H1 (cell line): Measurements from ENCODE around the gene CYLD. TPM values are rescaled to one million over a fixed set of nuclear protein-coding genes. Genes with fewer than 3 reads are reported as not detected.

ENCODE experiments used
- CTCF ChIA-PET: fragments of 300-600 bp; sonication (Branson Sonifier 250); formaldehyde crosslinking; loops from one replicate; lab custom pipeline; 2021; ENCODE audit not compliant: partially characterized antibody; lab: Charles Lee
- POLR2A ChIA-PET: fragments of 300-600 bp; sonication (Branson Sonifier 250); formaldehyde crosslinking; loops from one replicate; lab custom pipeline; 2021; ENCODE audit warnings: inconsistent platforms; ENCODE audit not compliant: partially characterized antibody; lab: Charles Lee
- DNase-seq, 2 experiments: peaks; one replicate each; pipeline versions ENCODE4 v3.0.0 to v3.0.0-alpha.2; 2010 to 2022; ENCODE audit warnings: low spot score in 2 of 2, low read depth in 1 of 2, mixed read lengths in 1 of 2
- FAIRE-seq: peaks from 2 replicates; lab custom pipeline; 2011; peaks lifted over from hg19 to GRCh38; lab: Jason Lieb, UNC
- H2AFZ ChIP-seq: 2 replicates; pipeline ENCODE4 v1.8.1; 2012; ENCODE audit warnings: low read length, inconsistent platforms
- H2AK5ac ChIP-seq: 2 replicates; pipeline ENCODE4 v1.6.1; 2013; ENCODE audit warnings: low read depth, low read length
- H2BK120ac ChIP-seq: replicated peaks from 2 replicates; pipeline ENCODE3; 2013; ENCODE audit warnings: low read depth, low read length, inconsistent platforms
- H2BK12ac ChIP-seq: 2 replicates; pipeline ENCODE4 v1.6.1; 2013; ENCODE audit warnings: low read depth, low read length
- H2BK15ac ChIP-seq: 2 replicates; pipeline ENCODE4 v1.6.1; 2013; ENCODE audit warnings: low read length
- H2BK20ac ChIP-seq: 2 replicates; pipeline ENCODE4 v1.6.1; 2013; ENCODE audit warnings: low read length
- H2BK5ac ChIP-seq: 2 replicates; pipeline ENCODE4 v1.6.1; 2013; ENCODE audit warnings: low read depth, low read length
- H3K14ac ChIP-seq: 2 replicates; pipeline ENCODE4 v1.6.1; 2013; ENCODE audit warnings: inconsistent platforms; ENCODE audit not compliant: insufficient read length
- H3K18ac ChIP-seq: 2 replicates; pipeline ENCODE4 v1.6.1; 2013; ENCODE audit warnings: low read length; ENCODE audit errors: extremely low read depth
- H3K23ac ChIP-seq: 2 replicates; pipeline ENCODE4 v1.6.1; 2013; ENCODE audit warnings: inconsistent platforms; ENCODE audit not compliant: insufficient read length
- H3K23me2 ChIP-seq: 2 replicates; pipeline ENCODE4 v1.6.1; 2013; ENCODE audit warnings: low read depth, low read length
- H3K27ac ChIP-seq: 2 replicates; pipeline ENCODE4 v1.6.1; 2011; ENCODE audit warnings: low read depth, low read length, inconsistent platforms
- H3K27me3 ChIP-seq, 4 experiments: replicated peaks in 1 of 4; 1 replicate in 1 of 4; 2 replicates in 3 of 4; pipeline versions ENCODE4 v1.6.1 to v1.8.1; 2011 to 2013; ENCODE audit warnings: low read length in 3 of 4, mild to moderate bottlenecking in 3 of 4, inconsistent platforms in 2 of 4, mixed read lengths in 2 of 4, moderate library complexity in 1 of 4; ENCODE audit not compliant: control insufficient read depth in 3 of 4, insufficient read depth in 3 of 4; ENCODE audit errors: extremely low read depth in 1 of 4
- H3K36me3 ChIP-seq, 4 experiments: 2 replicates each; pipeline versions ENCODE4 v1.6.1 to v1.8.1; 2011 to 2013; ENCODE audit warnings: mild to moderate bottlenecking in 4 of 4, low read length in 3 of 4, moderate library complexity in 2 of 4, control low read depth in 1 of 4, inconsistent platforms in 1 of 4; ENCODE audit not compliant: insufficient read depth in 4 of 4, control insufficient read depth in 2 of 4
- H3K4ac ChIP-seq: replicated peaks from 2 replicates; pipeline ENCODE3; 2013; ENCODE audit warnings: low read length, low read depth, mixed read lengths, inconsistent platforms; ENCODE audit not compliant: insufficient read length
- H3K4me1 ChIP-seq, 4 experiments: replicated peaks in 1 of 4; 1 replicate in 1 of 4; 2 replicates in 3 of 4; pipeline versions ENCODE4 v1.6.1 to v1.8.1; 2011 to 2013; ENCODE audit warnings: low read length in 3 of 4, inconsistent platforms in 2 of 4, mixed read lengths in 1 of 4; ENCODE audit not compliant: insufficient read depth in 4 of 4, control insufficient read depth in 3 of 4
- H3K4me2 ChIP-seq, 2 experiments: 2 replicates each; pipeline versions ENCODE4 v1.6.1 to v1.8.1; 2011 to 2013; ENCODE audit warnings: low read depth in 2 of 2, low read length in 2 of 2, control low read depth in 1 of 2, inconsistent platforms in 1 of 2, mild to moderate bottlenecking in 1 of 2; ENCODE audit not compliant: insufficient read depth in 1 of 2
- H3K4me3 ChIP-seq, 4 experiments: fragments of 200-600, 300-600 bp in 1 of 4; sonication (generic), shearing (Covaris generic), sonication (Bioruptor Twin) in 1 of 4; 2 replicates each; pipeline versions ENCODE4 v1.5.1 to v1.8.1; 2011 to 2016; ENCODE audit warnings: low read length in 4 of 4, low read depth in 3 of 4, control low read depth in 2 of 4, inconsistent platforms in 2 of 4, mild to moderate bottlenecking in 2 of 4, mixed read lengths in 1 of 4, moderate library complexity in 1 of 4; ENCODE audit not compliant: insufficient read depth in 2 of 4; ENCODE audit errors: extremely low read depth in 1 of 4
- H3K56ac ChIP-seq: replicated peaks from 2 replicates; pipeline ENCODE3; 2013; ENCODE audit warnings: low read depth, mild to moderate bottlenecking, mixed read lengths, low read length, inconsistent platforms; ENCODE audit not compliant: insufficient read length
- H3K79me1 ChIP-seq: 2 replicates; pipeline ENCODE4 v1.6.1; 2013; ENCODE audit warnings: low read depth, low read length, control low read depth
- H3K79me2 ChIP-seq, 2 experiments: 2 replicates each; pipeline versions ENCODE4 v1.6.1 to v1.8.1; 2012 to 2013; ENCODE audit warnings: low read length in 2 of 2, mild to moderate bottlenecking in 2 of 2, inconsistent platforms in 1 of 2; ENCODE audit not compliant: insufficient read depth in 2 of 2, control insufficient read depth in 1 of 2
- H3K9ac ChIP-seq, 4 experiments: replicated peaks in 1 of 4; 1 replicate in 1 of 4; 2 replicates in 3 of 4; pipeline versions ENCODE4 v1.6.1 to v1.8.1; 2011 to 2013; ENCODE audit warnings: low read depth in 3 of 4, low read length in 3 of 4, control low read depth in 2 of 4, mild to moderate bottlenecking in 2 of 4, moderate library complexity in 2 of 4, inconsistent platforms in 1 of 4; ENCODE audit errors: extremely low read depth in 1 of 4
- H3K9me3 ChIP-seq, 2 experiments: 2 replicates each; pipeline versions ENCODE4 v1.6.1 to v1.8.1; 2012 to 2013; ENCODE audit warnings: mild to moderate bottlenecking in 2 of 2, moderate library complexity in 2 of 2, control low read depth in 1 of 2, inconsistent platforms in 1 of 2, low read depth in 1 of 2, low read length in 1 of 2, mixed read lengths in 1 of 2; ENCODE audit not compliant: insufficient read depth in 2 of 2
- H4K20me1 ChIP-seq, 2 experiments: replicated peaks in 1 of 2; 2 replicates each; pipeline versions ENCODE3 to v1.8.1; 2011 to 2013; ENCODE audit warnings: inconsistent platforms in 2 of 2, low read length in 2 of 2, mild to moderate bottlenecking in 1 of 2; ENCODE audit not compliant: insufficient read depth in 2 of 2, control insufficient read depth in 1 of 2
- H4K5ac ChIP-seq: 2 replicates; pipeline ENCODE4 v1.6.1; 2013; ENCODE audit warnings: low read length, low read depth, mixed read lengths, inconsistent platforms; ENCODE audit not compliant: insufficient read length
- H4K8ac ChIP-seq: 2 replicates; pipeline ENCODE4 v1.8.0; 2013; ENCODE audit warnings: mild to moderate bottlenecking, moderate library complexity, low read length, inconsistent platforms; ENCODE audit not compliant: insufficient read depth; ENCODE audit errors: extremely low read depth
- H4K91ac ChIP-seq: replicated peaks from 2 replicates; pipeline ENCODE3; 2013; ENCODE audit warnings: low read length, mixed read lengths, inconsistent platforms; ENCODE audit not compliant: insufficient read length
- BRCA1 ChIP-seq: IDR thresholded peaks from 2 replicates; pipeline ENCODE4 v1.6.1; 2012; ENCODE audit warnings: low read depth, low read length, improper control_type of control experiment
- CBX8 ChIP-seq: fragments of 300-800, 300-1000 bp; sonication (generic); IDR thresholded peaks from 2 replicates; pipeline ENCODE4 v1.7.1; 2016; ENCODE audit warnings: low read depth, low read length, borderline replicate concordance
- GABPA ChIP-seq: IDR thresholded peaks from 2 replicates; pipeline ENCODE4 v1.6.1; 2011; ENCODE audit warnings: mild to moderate bottlenecking, low read length, moderate library complexity, borderline replicate concordance; ENCODE audit not compliant: insufficient read depth
- HDAC2 ChIP-seq, 2 experiments: fragments of 300-600 bp in 1 of 2; sonication (generic) in 1 of 2; IDR thresholded peaks; 2 replicates each; pipeline ENCODE4 v1.6.1; 2011 to 2012; ENCODE audit warnings: low read depth in 2 of 2, low read length in 2 of 2, mild to moderate bottlenecking in 2 of 2, moderate library complexity in 2 of 2, borderline replicate concordance in 1 of 2, inconsistent platforms in 1 of 2
- HDAC6 ChIP-seq: IDR thresholded peaks from one replicate; pipeline ENCODE4 v1.7.1; 2012; ENCODE audit warnings: low read depth, mild to moderate bottlenecking, inconsistent platforms, low read length, moderate library complexity
- MAFK ChIP-seq: IDR thresholded peaks from 2 replicates; pipeline ENCODE4 v1.6.1; 2012; ENCODE audit warnings: low read depth, mild to moderate bottlenecking, improper control_type of control experiment, low read length
- MAX ChIP-seq: IDR thresholded peaks from 2 replicates; pipeline ENCODE4 v1.6.1; 2012; ENCODE audit warnings: inconsistent platforms
- POLR2AphosphoS5 ChIP-seq: IDR thresholded peaks from 2 replicates; pipeline ENCODE4 v1.6.1; 2011; ENCODE audit warnings: low read depth, low read length
- RXRA ChIP-seq: IDR thresholded peaks from 2 replicates; pipeline ENCODE4 v1.6.1; 2011; ENCODE audit warnings: low read depth, mild to moderate bottlenecking, low read length, moderate library complexity; ENCODE audit not compliant: insufficient read depth
- SP2 ChIP-seq: IDR thresholded peaks from 2 replicates; pipeline ENCODE4 v1.6.1; 2012; ENCODE audit warnings: mild to moderate bottlenecking, low read length, inconsistent platforms
- SP4 ChIP-seq: IDR thresholded peaks from 2 replicates; pipeline ENCODE4 v1.6.1; 2012; ENCODE audit warnings: low read length, inconsistent platforms
- SUZ12 ChIP-seq: fragments of 200-600 bp; sonication (generic); IDR thresholded peaks from 2 replicates; pipeline ENCODE4 v1.6.1; 2012; ENCODE audit warnings: mild to moderate bottlenecking, inconsistent platforms, low read length, moderate library complexity, mixed read lengths
- TBP ChIP-seq: IDR thresholded peaks from 2 replicates; pipeline ENCODE4 v1.6.1; 2011; ENCODE audit warnings: low read depth, low read length, improper control_type of control experiment
- YY1 ChIP-seq: IDR thresholded peaks from 2 replicates; pipeline ENCODE4 v1.6.1; 2011; ENCODE audit warnings: low read depth, mild to moderate bottlenecking, low read length
- WGBS, 2 experiments: shearing (Covaris generic) in 1 of 2; methylation state at CpG; one replicate each; pipeline versions ENCODE4 v1.1.6 to v1.1.7; 2013 to 2015; ENCODE audit warnings: low lambda C conversion rate in 2 of 2, mixed read lengths in 2 of 2, inconsistent platforms in 1 of 2, low coverage in 1 of 2, missing lambda C conversion rate in 1 of 2; ENCODE audit not compliant: insufficient replicate concordance in 2 of 2, insufficient coverage in 1 of 2, insufficient read length in 1 of 2; ENCODE audit errors: extremely low coverage in 1 of 2, missing lambda C conversion rate in 1 of 2; 5-methylcytosine and 5-hydroxymethylcytosine counted together
- polyA plus RNA-seq, 7 experiments: library from polyadenylated mRNA; depleted of rRNA in 3 of 7; stranded (reverse) in 5 of 7; unstranded in 2 of 7; fragments of >200 nt in 5 of 7; fragments of 200-250 nt in 2 of 7; gene quantifications; 1 replicate in 5 of 7; 2 replicates in 1 of 7; 4 replicates in 1 of 7; pipeline versions ENCODE4 v1.2.1 to v1.2.3, GENCODE V29; 2011 to 2013; ENCODE audit warnings: missing spikeins in 2 of 7, mixed read lengths in 2 of 7
- total RNA-seq: library from RNA; stranded (reverse); fragmentation: NEBNext Ultra II Directional; extraction: Animal tissue kit (Norgen Biotek cat#: 25700); gene quantifications from 2 replicates; pipeline ENCODE4 v1.2.1, GENCODE V29; 2021

The CYLD gene
- total and polyA plus RNA-seq, 2 of the 8 experiments (the other 6 are each of a cell fraction or from before 2014, with no cell fraction given), result 3.7 to 18.8 TPM

DNA sequence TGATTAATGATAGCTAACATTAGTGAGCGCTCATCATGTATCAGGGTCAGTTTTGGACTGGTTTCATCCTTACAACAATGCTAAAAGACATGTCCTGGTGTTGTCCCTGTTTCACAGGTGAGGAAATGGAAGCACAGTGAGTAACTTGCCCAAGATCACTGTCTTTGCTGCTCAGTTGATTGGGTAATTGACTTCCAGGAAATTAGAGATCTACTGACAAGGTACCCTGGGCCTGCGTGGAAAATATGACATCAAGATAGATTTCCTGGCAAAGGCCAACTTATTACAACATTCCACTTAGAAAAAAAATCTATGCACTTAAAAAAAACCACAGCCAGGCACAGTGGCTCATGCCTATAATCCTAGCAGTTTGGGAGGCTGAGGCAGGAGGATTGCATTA, 96.3 kb downstream of the CYLD start:
- Histone ChIP-seq H4K5ac (no peak overlapping the region), H2BK12ac (no peak overlapping the region), H2BK20ac (no peak overlapping the region), H3K14ac (no peak overlapping the region), H3K9me3 (no peaks in the 10 kb centered on the region; a peak in 1 of 4 replicates), H3K79me1 (no peaks in the 10 kb centered on the region), H3K18ac (no peak overlapping the region), H3K27me3 (no peaks in the 10 kb centered on the region), H3K4me2 (no peak overlapping the region), H3K36me3 (no peaks in the 10 kb centered on the region), H3K23ac (no peak overlapping the region), H4K91ac (no peak overlapping the region), H3K79me2 (no peaks in the 10 kb centered on the region), H4K20me1 (peaks cover 0 to 1% of the 10 kb centered on the region in 2 experiments), H2BK120ac (no peak overlapping the region), H3K23me2 (no peaks in the 10 kb centered on the region), H3K4ac (no peak overlapping the region), H3K56ac (no peak overlapping the region), H3K27ac (no peak overlapping the region), H2AK5ac (no peak overlapping the region), H2BK15ac (no peak overlapping the region), H4K8ac (no peak overlapping the region), H3K4me1 (no peaks in the 10 kb centered on the region; a peak in 1 of 7 replicates), H3K9ac (no peak overlapping the region), H3K4me3 (no peak overlapping the region), H2BK5ac (no peak overlapping the region), H2AFZ (no peak overlapping the region)
- TF ChIP-seq CBX8 (no peak), SUZ12 (no peak), POLR2AphosphoS5 (no peak), HDAC6 (no peak), YY1 (no peak), BRCA1 (no peak), GABPA (no peak), HDAC2 (IDR thresholded peaks at IDR 0.05; ENCODE audit: borderline replicate concordance in 1 of 2, low read depth in 2 of 2, low read length in 2 of 2) (no peak), MAFK (no peak), TBP (no peak), SP2 (no peak), MAX (no peak), SP4 (no peak), RXRA (no peak)
- ChIA-PET CTCF (interaction anchor here (0.9 to 1.1 kb wide), 2 partner anchors 32 to 175 kb away, joined by 3 read pairs; no protein-coding TSS in a partner anchor), POLR2A (no interaction called here)
- 93% methylated on average over 2 of the region's 2 CpGs; no CpG with 5 or more reads in 1 of the 2 experiments for WGBS, 2 experiments
- DNase-seq, result no peak
- no peak for FAIRE-seq
